H9 (cell line): ENCODE data around the gene GCGR. TPM values are rescaled to one million over a fixed set of nuclear protein-coding genes. Genes with fewer than 3 reads are reported as not detected.

Experiments
- DNase-seq: peaks from one replicate; pipeline ENCODE4 v3.0.0-alpha.2; 2017
- H2AFZ ChIP-seq: one replicate; pipeline ENCODE4 v1.6.1; 2013; ENCODE audit warnings: mild to moderate bottlenecking, low read length, control low read depth, moderate library complexity
- H2AK5ac ChIP-seq: 2 replicates; pipeline ENCODE4 v1.6.1; 2013; ENCODE audit warnings: low read length, control low read depth, mixed read lengths; ENCODE audit not compliant: insufficient read length
- H2BK120ac ChIP-seq: one replicate; pipeline ENCODE4 v1.6.1; 2013; ENCODE audit warnings: low read depth, mild to moderate bottlenecking, low read length, control low read depth, inconsistent platforms; ENCODE audit not compliant: poor library complexity, severe bottlenecking
- H2BK12ac ChIP-seq: 2 replicates; pipeline ENCODE4 v1.6.1; 2013; ENCODE audit warnings: low read length, control low read depth, mixed read lengths, low read depth; ENCODE audit not compliant: insufficient read length
- H2BK15ac ChIP-seq: 2 replicates; pipeline ENCODE4 v1.6.1; 2013; ENCODE audit warnings: low read depth, low read length, control low read depth
- H2BK20ac ChIP-seq: one replicate; pipeline ENCODE4 v1.6.1; 2013; ENCODE audit warnings: low read depth, mild to moderate bottlenecking, low read length, control low read depth, inconsistent platforms; ENCODE audit not compliant: poor library complexity, severe bottlenecking
- H2BK5ac ChIP-seq: 2 replicates; pipeline ENCODE4 v1.6.1; 2013; ENCODE audit warnings: low read length, control low read depth, mixed read lengths; ENCODE audit not compliant: insufficient read length
- H3K14ac ChIP-seq: 2 replicates; pipeline ENCODE4 v1.6.1; 2013; ENCODE audit warnings: low read length, control low read depth; ENCODE audit not compliant: insufficient read depth
- H3K18ac ChIP-seq: 2 replicates; pipeline ENCODE4 v1.6.1; 2013; ENCODE audit warnings: low read depth, mild to moderate bottlenecking, mixed read lengths, low read length, control low read depth; ENCODE audit not compliant: insufficient read length
- H3K23ac ChIP-seq: 2 replicates; pipeline ENCODE4 v1.6.1; 2013; ENCODE audit warnings: low read length, control low read depth, mixed read lengths, low read depth; ENCODE audit not compliant: insufficient read length
- H3K23me2 ChIP-seq: 2 replicates; pipeline ENCODE4 v1.6.1; 2013; ENCODE audit warnings: low read depth, mild to moderate bottlenecking, mixed read lengths, low read length, control low read depth; ENCODE audit not compliant: insufficient read length, poor library complexity, severe bottlenecking
- H3K27ac ChIP-seq: 2 replicates; pipeline ENCODE4 v1.5.1; 2013; ENCODE audit warnings: low read length, control low read depth, mixed read lengths, low read depth; ENCODE audit not compliant: insufficient read length
- H3K27me3 ChIP-seq: 2 replicates; pipeline ENCODE4 v1.6.1; 2013; ENCODE audit warnings: low read length, control low read depth, inconsistent platforms; ENCODE audit not compliant: insufficient read depth
- H3K4ac ChIP-seq: 2 replicates; pipeline ENCODE4 v1.6.1; 2013; ENCODE audit warnings: low read depth, mild to moderate bottlenecking, control low read depth, inconsistent platforms, low read length, moderate library complexity
- H3K4me1 ChIP-seq: 2 replicates; pipeline ENCODE4 v1.6.1; 2013; ENCODE audit warnings: low read length, control low read depth, inconsistent platforms; ENCODE audit not compliant: insufficient read depth
- H3K4me2 ChIP-seq: 2 replicates; pipeline ENCODE4 v1.6.1; 2013; ENCODE audit warnings: low read length, control low read depth, mixed read lengths; ENCODE audit not compliant: insufficient read length, insufficient read depth
- H3K56ac ChIP-seq: 2 replicates; pipeline ENCODE4 v1.6.1; 2013; ENCODE audit warnings: low read depth, mild to moderate bottlenecking, mixed read lengths, low read length, control low read depth; ENCODE audit not compliant: insufficient read length
- H3K79me1 ChIP-seq: 2 replicates; pipeline ENCODE4 v1.6.1; 2013; ENCODE audit warnings: low read depth, mild to moderate bottlenecking, moderate library complexity, low read length, control low read depth, inconsistent platforms; ENCODE audit not compliant: insufficient read depth, poor library complexity, severe bottlenecking
- H3K79me2 ChIP-seq: 2 replicates; pipeline ENCODE4 v1.6.1; 2013; ENCODE audit warnings: low read length, control low read depth, inconsistent platforms; ENCODE audit not compliant: insufficient read depth
- H3K9ac ChIP-seq: 2 replicates; pipeline ENCODE4 v1.6.1; 2013; ENCODE audit warnings: low read length, control low read depth, mixed read lengths; ENCODE audit not compliant: insufficient read length; ENCODE audit errors: extremely low read depth
- H3K9me3 ChIP-seq: one replicate; pipeline ENCODE4 v1.6.1; 2013; ENCODE audit warnings: low read depth, low read length, inconsistent platforms; ENCODE audit not compliant: control insufficient read depth
- H3T11ph ChIP-seq: one replicate; pipeline ENCODE4 v1.6.1; 2013; ENCODE audit warnings: mild to moderate bottlenecking, low read length, control low read depth, inconsistent platforms
- H4K20me1 ChIP-seq: one replicate; pipeline ENCODE4 v1.6.1; 2013; ENCODE audit not compliant: control insufficient read depth, insufficient read length, insufficient read depth
- H4K5ac ChIP-seq: 2 replicates; pipeline ENCODE4 v1.6.1; 2013; ENCODE audit warnings: low read depth, mild to moderate bottlenecking, mixed read lengths, low read length, control low read depth; ENCODE audit not compliant: insufficient read length
- H4K8ac ChIP-seq: replicated peaks from 2 replicates; pipeline ENCODE4 v1.6.1; 2013; ENCODE audit warnings: low read length, control low read depth, mixed read lengths, low read depth; ENCODE audit not compliant: insufficient read length
- H4K91ac ChIP-seq: 2 replicates; pipeline ENCODE4 v1.6.1; 2013; ENCODE audit warnings: low read depth, mild to moderate bottlenecking, moderate library complexity, mixed read lengths, low read length, control low read depth; ENCODE audit not compliant: insufficient read length
- H3K27ac Mint-ChIP-seq, 3 experiments: 2 replicates in 2 of 3; 3 replicates in 1 of 3; pipeline ENCODE4 v1.8.0; 2020 to 2021; ENCODE audit warnings: mixed read lengths in 3 of 3, mild to moderate bottlenecking in 1 of 3, moderate library complexity in 1 of 3
- H3K27me3 Mint-ChIP-seq: 2 replicates; pipeline ENCODE4 v1.8.0; 2021; ENCODE audit warnings: low read depth, mild to moderate bottlenecking, moderate library complexity, mixed read lengths
- H3K36me3 Mint-ChIP-seq, 3 experiments: 2 replicates in 2 of 3; 3 replicates in 1 of 3; pipeline ENCODE4 v1.8.0; 2020 to 2021; ENCODE audit warnings: low read depth in 3 of 3, mixed read lengths in 3 of 3; ENCODE audit not compliant: insufficient read depth in 1 of 3
- H3K4me1 Mint-ChIP-seq, 2 experiments: 2 replicates each; pipeline ENCODE4 v1.8.0; 2020; ENCODE audit warnings: mixed read lengths in 2 of 2
- H3K4me3 Mint-ChIP-seq, 2 experiments: 2 replicates in 1 of 2; 3 replicates in 1 of 2; pipeline ENCODE4 v1.8.0; 2020 to 2021; ENCODE audit warnings: mild to moderate bottlenecking in 2 of 2, mixed read lengths in 2 of 2, moderate library complexity in 1 of 2
- H3K9me3 Mint-ChIP-seq, 2 experiments: 2 replicates in 1 of 2; 3 replicates in 1 of 2; pipeline ENCODE4 v1.8.0; 2020; ENCODE audit warnings: mild to moderate bottlenecking in 2 of 2, mixed read lengths in 2 of 2, moderate library complexity in 1 of 2
- CTCF ChIP-seq: fragments of 200-600 bp; sonication (generic); conservative IDR thresholded peaks from 3 replicates; pipeline ENCODE4 v1.8.0; 2021; ENCODE audit warnings: antibody characterized with exemption, mild to moderate bottlenecking
- WGBS: extraction: QIAGEN DNeasy Blood & Tissue Kit; methylation state at CpG from one replicate; pipeline ENCODE4 v1.1.7; 2013; ENCODE audit warnings: missing lambda C conversion rate, low lambda C conversion rate, mixed read lengths; ENCODE audit not compliant: insufficient read length; ENCODE audit errors: extremely low coverage; 5-methylcytosine and 5-hydroxymethylcytosine counted together
- total RNA-seq: library from RNA; stranded (reverse); gene quantifications from 2 replicates; pipeline ENCODE4 v1.2.1, GENCODE V29; 2021

GCGR gene
- total RNA-seq, 1 experiment from 2014 or later: 0.24 TPM

GRCh38 chr17:81819708-81820107, 15.8 kb downstream of the GCGR start:
- Mint-ChIP-seq H3K4me1 (peaks cover 0 to 10% of the 10 kb centered on the region in 2 experiments; a peak in 1 of 4 replicates), H3K36me3 (peaks cover 0 to 5% (median 4%) of the 10 kb centered on the region in 3 experiments; a peak in 4 of 7 replicates), H3K27me3 (peaks cover 10% of the 10 kb centered on the region), H3K4me3 (no peak overlapping the region), H3K27ac (no peak overlapping the region), H3K9me3 (no peaks in the 10 kb centered on the region; a peak in 2 of 5 replicates)
- no CpG with 5 or more reads among the region's 13 CpGs for WGBS
- Histone ChIP-seq H3K9me3 (no peaks in the 10 kb centered on the region), H3K18ac (no peak overlapping the region), H2BK12ac (no peak overlapping the region), H3K9ac (no peak overlapping the region), H3K23me2 (no peaks in the 10 kb centered on the region), H3K27me3 (no peaks in the 10 kb centered on the region), H3K79me2 (no peaks in the 10 kb centered on the region), H3K14ac (no peak overlapping the region; the same call in 1 of the 2 replicates), H2AK5ac (no peak overlapping the region), H3K4ac (no peak overlapping the region), H3K4me2 (no peak overlapping the region), H3K4me1 (no peaks in the 10 kb centered on the region; the same call in 1 of the 2 replicates), H4K8ac (no peak overlapping the region), H3K56ac (no peak overlapping the region), H3K27ac (no peak overlapping the region), H4K91ac (no peak overlapping the region), H4K5ac (no peak overlapping the region), H3K23ac (no peak overlapping the region), H4K20me1 (no peaks in the 10 kb centered on the region), H2AFZ (no peak overlapping the region), H3K79me1 (no peaks in the 10 kb centered on the region), H3T11ph (no peak overlapping the region), H2BK15ac (no peak overlapping the region), H2BK20ac (no peak overlapping the region), H2BK120ac (no peak overlapping the region), H2BK5ac (no peak overlapping the region)
- TF ChIP-seq CTCF: no peak
- DNase-seq: no peak
